ENCODE measurements around the gene DCTN3. TPM values are rescaled to one million over a fixed set of nuclear protein-coding genes. Genes with fewer than 3 reads are reported as not detected.

DCTN3 gene
- total and polyA plus RNA-seq, 2 of the 4 experiments (the other 2 are of a cell fraction) = 122 to 183 TPM

GRCh38 chr9:34615132-34615531 is 5.2 kb downstream of the DCTN3 start:
- no peak overlapping the region for H2AFZ ChIP-seq (replicated peaks; ENCODE audit: low read length, poor library complexity)
- H3K4me1 ChIP-seq (ENCODE audit: control insufficient read depth, insufficient read depth, low read length) = peaks cover 10% of the 10 kb centered on the region
- H2BK15ac ChIP-seq (ENCODE audit: low read depth, low read length) = no peak overlapping the region
- no TSS peak for BruUV-seq (replicated peaks)
- POLR2A ChIA-PET (ENCODE audit: unreplicated experiment) = no interaction called here
- H3K4me3 ChIP-seq (ENCODE audit: insufficient read depth, low read depth, low read length) = no peak overlapping the region
- in situ Hi-C loops (cut with MboI; ENCODE audit: low sequenced_read_pairs) = no loop called here
- no peak overlapping the region for H3K14ac ChIP-seq (replicated peaks; ENCODE audit: low read depth, low read length)
- ATAC-seq (ENCODE audit: low read depth) = no peak
- H3K9ac ChIP-seq (ENCODE audit: low read depth, low read length) = no peak overlapping the region
- dilution Hi-C loops (cut with HindIII; ENCODE audit: low sequenced_read_pairs, unreplicated experiment) = no loop called here
- TF ChIP-seq FOS (IDR thresholded peaks at IDR 0.05; ENCODE audit: low read depth, low read length) = no peak
- no peak for TF ChIP-seq RFX5 (IDR thresholded peaks at IDR 0.05; ENCODE audit: low read depth, low read length)
- TF ChIP-seq RAD21 (IDR thresholded peaks at IDR 0.05; ENCODE audit: low read length) = no peak
- TF ChIP-seq RCOR1 (IDR thresholded peaks at IDR 0.05; ENCODE audit: insufficient replicate concordance, low read length) = no peak
- no peak for TF ChIP-seq MAZ (IDR thresholded peaks at IDR 0.05; ENCODE audit: borderline replicate concordance, low read depth, low read length)
- no peak for TF ChIP-seq USF2 (IDR thresholded peaks at IDR 0.05; ENCODE audit: low read depth, low read length)
- no peak for TF ChIP-seq MXI1 (IDR thresholded peaks at IDR 0.05; ENCODE audit: borderline replicate concordance, low read depth, low read length)
- no peak for TF ChIP-seq ELK1 (IDR thresholded peaks at IDR 0.05; ENCODE audit: borderline replicate concordance, low read depth, low read length)
- TF ChIP-seq SMC3 (IDR thresholded peaks at IDR 0.05; ENCODE audit: low read depth, low read length) = no peak
- TF ChIP-seq CEBPB (IDR thresholded peaks at IDR 0.05; ENCODE audit: low read depth, low read length) = no peak
- no peak for TF ChIP-seq NFE2L2 (IDR thresholded peaks at IDR 0.05; ENCODE audit: low read depth, low read length)
- no peak for TF ChIP-seq POLR2A (IDR thresholded peaks at IDR 0.05; ENCODE audit: low read depth, low read length)
- no peak for TF ChIP-seq CTCF (conservative IDR thresholded peaks at IDR 0.05; ENCODE audit: low read depth, low read length)
- TF ChIP-seq MAFK (IDR thresholded peaks at IDR 0.05; ENCODE audit: low read depth, low read length) = no peak
- TF ChIP-seq BHLHE40 (IDR thresholded peaks at IDR 0.05; ENCODE audit: low read depth, low read length) = no peak
- TF ChIP-seq CHD1 (IDR thresholded peaks at IDR 0.05; ENCODE audit: low read depth, low read length) = no peak
- H2AK9ac ChIP-seq (replicated peaks; ENCODE audit: low read depth, low read length, poor library complexity) = no peak overlapping the region
- H3K9me3 ChIP-seq (ENCODE audit: control insufficient read depth, insufficient read depth, low read length) = no peaks in the 10 kb centered on the region
- no peak overlapping the region for H3K23ac ChIP-seq (ENCODE audit: low read depth, low read length)
- CTCF ChIA-PET = no interaction called here
- intact Hi-C loops (cut with micrococcal nuclease) = no loop called here
- H4K5ac ChIP-seq (ENCODE audit: low read depth, low read length) = no peak overlapping the region
- no peak overlapping the region for H3K4ac ChIP-seq (ENCODE audit: low read depth, low read length)
- no peak overlapping the region for H4K91ac ChIP-seq (ENCODE audit: insufficient read depth, low read depth, low read length)
- peaks cover 25% of the 10 kb centered on the region for H3K36me3 ChIP-seq (ENCODE audit: control insufficient read depth, insufficient read depth, low read length)
- no peak overlapping the region for H3K4me2 ChIP-seq (ENCODE audit: low read depth, low read length)
- no peak overlapping the region for H3K56ac ChIP-seq (ENCODE audit: extremely low read depth, insufficient read depth, low read length)
- DNase-seq = no peak
- H4K8ac ChIP-seq (ENCODE audit: low read depth in 2 of 2, low read length in 2 of 2) = no peak overlapping the region
- peaks cover 18% of the 10 kb centered on the region for H3K9me1 ChIP-seq (ENCODE audit: insufficient read depth, low read length)
- H4K20me1 ChIP-seq (ENCODE audit: insufficient read depth, low read length) = no peaks in the 10 kb centered on the region
- H2BK20ac ChIP-seq (ENCODE audit: low read depth, low read length) = no peak overlapping the region
- no CpG with 5 or more reads among the region's 2 CpGs for WGBS, 2 experiments (ENCODE audit: extremely low coverage in 2 of 2, insufficient read length in 1 of 2)
- H2BK120ac ChIP-seq (ENCODE audit: low read depth, low read length) = no peak overlapping the region
- H3K18ac ChIP-seq (ENCODE audit: low read depth, low read length) = no peak overlapping the region
- H2AK5ac ChIP-seq (ENCODE audit: low read depth, low read length) = no peak overlapping the region
- peaks cover 16 to 32% of the 10 kb centered on the region in 2 experiments for H3K79me1 ChIP-seq (ENCODE audit: low read depth in 1 of 2, low read length in 2 of 2)
- no peak overlapping the region for H2BK5ac ChIP-seq (ENCODE audit: low read depth, low read length, poor library complexity, severe bottlenecking)
- H3K27me3 ChIP-seq (ENCODE audit: control insufficient read depth, insufficient read depth, low read length) = no peaks in the 10 kb centered on the region
- no peak overlapping the region for H3K27ac ChIP-seq (ENCODE audit: insufficient read depth, low read length)

All from IMR-90 (cell line).